Right lung (tissue), 5 donors: ENCODE measurements around the gene PRLR. TPM values are rescaled to one million over a fixed set of nuclear protein-coding genes. Genes with fewer than 3 reads are reported as not detected.

Experiments
- DNase-seq, 2 donors: peaks; one replicate each; pipeline ENCODE4 v3.0.0-alpha.2; 2013
- polyA plus RNA-seq, 5 donors: library from polyadenylated mRNA; unstranded; fragments of 120-200 nt; gene quantifications; one replicate each; pipeline versions ENCODE4 v1.2.1 to v1.2.3, GENCODE V29; 2013; ENCODE audit warnings: inconsistent platforms in 1 of 5, low replicate concordance in 1 of 5; ENCODE audit not compliant: insufficient read length in 5 of 5, insufficient read depth in 1 of 5

The PRLR gene
- polyA plus RNA-seq, 5 donors: 1.7 to 3.0 (median 2.3) TPM

GRCh38 chr5:35162848-35163709, 67.2 kb downstream of the PRLR start:
- no peak for DNase-seq

DNA sequence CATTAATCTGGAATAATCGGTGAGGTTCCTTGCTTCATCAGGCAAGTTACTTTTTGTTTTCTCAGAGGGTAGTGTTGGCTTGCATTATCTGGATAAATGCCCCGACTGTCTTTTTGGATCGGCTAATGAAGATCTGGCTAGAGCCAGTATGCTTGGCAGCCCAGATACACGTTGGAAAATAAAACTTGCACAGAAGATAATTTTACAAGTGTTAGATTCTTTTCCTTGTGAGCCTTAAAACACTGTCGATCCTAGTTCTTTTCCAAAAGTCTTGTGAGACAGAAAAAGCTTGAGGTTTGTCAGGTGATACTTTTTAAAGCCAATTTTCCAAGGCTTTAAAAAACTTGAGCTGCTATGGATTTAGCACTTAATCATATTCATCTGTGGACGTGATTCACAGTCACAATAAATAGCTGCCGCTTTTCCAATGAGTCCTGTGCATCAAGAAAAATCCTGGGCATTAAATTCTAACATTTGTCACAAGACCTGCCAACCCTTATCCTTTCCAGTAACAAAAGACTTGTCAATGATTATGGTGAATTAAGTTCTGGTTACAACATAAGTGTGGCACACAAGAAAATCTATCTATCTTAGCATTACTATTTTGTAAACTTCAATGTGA, 68.5 kb downstream of the PRLR start:
- no peak for DNase-seq

GRCh38 chr5:35160486-35161116, 69.7 kb downstream of the PRLR start:
- no peak for DNase-seq

GRCh38 chr5:35159370-35159742, 70.9 kb downstream of the PRLR start:
- DNase-seq: peak; percentile 41 to 48

GRCh38 chr5:35158622-35159369, 71.5 kb downstream of the PRLR start:
- DNase-seq: no peak

GRCh38 chr5:35158204-35158603, 72.1 kb downstream of the PRLR start:
- DNase-seq: no peak

DNA sequence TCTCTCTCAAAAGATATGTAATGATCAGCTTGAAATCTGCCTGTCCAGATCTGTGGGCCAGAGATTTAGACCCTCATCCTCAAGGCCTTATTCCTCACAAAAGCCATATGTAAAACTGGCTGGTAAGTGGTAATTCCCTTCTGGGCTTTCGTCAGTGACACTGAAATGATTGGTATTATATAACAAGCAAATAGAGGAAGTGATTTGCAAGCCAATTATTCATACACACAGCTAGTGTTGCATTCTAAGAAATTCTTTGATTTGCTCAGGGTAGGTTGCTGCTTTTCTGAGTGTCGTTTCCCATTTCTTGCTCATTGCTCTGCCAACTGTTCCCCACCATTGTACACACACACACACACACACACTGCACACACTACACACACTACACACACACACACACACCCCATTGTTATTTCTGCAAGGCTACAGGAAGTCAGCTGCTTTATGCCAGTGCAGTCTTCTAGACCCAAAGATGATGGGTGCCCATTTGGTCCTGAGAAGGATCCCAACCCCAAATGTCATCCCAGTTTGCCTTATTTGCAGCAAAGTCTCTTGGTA, 76.8 kb downstream of the PRLR start:
- no peak for DNase-seq

DNA sequence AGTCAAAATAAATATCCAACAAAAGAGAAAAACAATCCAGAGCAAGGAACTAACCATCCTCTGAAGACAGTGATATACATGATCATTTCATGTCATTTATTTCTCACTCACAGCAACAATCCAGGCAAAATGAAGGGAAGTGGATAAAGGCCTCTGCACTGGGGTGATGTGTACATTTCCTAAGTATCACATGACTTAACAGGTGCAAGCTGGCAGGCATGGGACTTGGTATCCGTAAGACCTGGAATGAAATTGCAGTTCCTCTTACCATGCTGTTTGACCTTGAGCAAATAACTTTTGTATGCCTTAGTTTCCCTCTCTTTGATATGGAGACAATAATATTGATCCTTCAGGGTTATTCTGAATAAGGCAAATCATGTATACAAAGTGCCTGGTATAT, 77.6 kb downstream of the PRLR start:
- no peak for DNase-seq

- DNase-seq: peak; percentile 78 to 80
Observed at GRCh38 chr5:35151146-35151920, 79.0 kb downstream of the PRLR start.

DNA sequence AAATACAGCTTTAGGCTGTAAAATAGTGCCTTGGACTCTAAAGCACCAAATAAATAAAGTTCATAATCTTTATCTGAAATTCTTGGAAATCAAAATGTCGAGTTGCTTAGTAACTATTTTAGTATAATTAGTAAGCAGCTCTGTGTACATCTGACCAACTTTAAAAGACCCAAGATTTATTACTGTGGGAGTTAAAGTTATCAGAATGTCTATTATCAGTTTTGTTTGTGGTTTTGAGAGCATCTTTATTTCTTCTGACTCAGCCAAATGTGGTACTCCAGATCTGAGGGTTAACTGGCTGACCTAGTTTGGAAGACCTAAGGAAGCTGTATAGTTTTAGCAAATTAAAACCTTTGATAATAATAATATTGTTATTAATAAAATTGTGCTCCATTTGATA, 81.2 kb downstream of the PRLR start:
- DNase-seq: no peak

GRCh38 chr5:35146406-35146805, 83.9 kb downstream of the PRLR start:
- no peak for DNase-seq

GRCh38 chr5:35145691-35146317, 84.5 kb downstream of the PRLR start:
- DNase-seq: no peak

- no peak for DNase-seq
Observed at GRCh38 chr5:35145012-35145411, 85.3 kb downstream of the PRLR start.

- no peak for DNase-seq
Observed at GRCh38 chr5:35143841-35144240, 86.4 kb downstream of the PRLR start.

- no peak for DNase-seq
Observed at GRCh38 chr5:35141739-35142138, 88.5 kb downstream of the PRLR start.

DNA sequence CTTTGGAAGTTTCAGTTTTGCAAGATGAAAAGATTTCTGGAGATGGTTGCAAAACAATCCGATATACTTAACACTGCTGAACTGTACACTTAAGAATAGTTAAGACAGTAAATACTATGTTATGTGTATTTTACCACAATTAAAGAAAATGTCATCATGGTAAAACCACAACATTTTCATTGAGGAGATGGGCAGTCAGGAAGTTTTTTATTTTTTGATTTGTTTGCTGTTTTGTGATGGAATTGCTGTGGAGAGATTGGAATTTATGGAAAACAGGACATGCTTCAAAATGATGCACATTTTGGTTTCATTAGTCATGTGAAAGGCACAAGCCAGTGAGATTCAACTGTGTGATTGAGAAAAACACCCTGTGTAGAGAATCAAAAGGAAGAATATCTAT, 92.1 kb downstream of the PRLR start:
- no peak for DNase-seq

GRCh38 chr5:35136386-35136785, 93.9 kb downstream of the PRLR start:
- no peak for DNase-seq

DNA sequence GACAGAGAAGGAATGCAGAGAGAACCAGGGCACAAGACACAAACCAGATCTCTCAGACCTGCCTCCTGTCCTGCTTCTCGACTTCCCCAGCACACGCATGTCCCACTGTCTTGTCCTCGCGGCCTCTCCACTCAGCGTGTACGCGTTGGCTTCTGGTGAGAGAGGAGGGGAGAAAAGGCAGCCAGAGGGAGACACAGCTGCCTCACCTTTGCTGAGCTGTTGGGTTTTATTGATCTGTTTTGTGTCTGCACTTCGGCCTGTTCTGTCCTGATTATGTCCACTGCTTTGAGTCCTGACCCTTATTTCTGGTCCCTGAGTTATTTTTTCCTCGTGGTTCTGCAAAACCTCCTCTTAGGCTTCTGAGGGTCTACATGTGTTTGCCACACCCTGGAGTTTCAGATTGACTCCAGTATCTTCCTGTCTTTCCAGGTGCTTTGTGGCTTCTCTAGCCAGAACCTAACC, 95.0 kb downstream of the PRLR start:
- DNase-seq: no peak

- DNase-seq: no peak
Observed at GRCh38 chr5:35134278-35135030, 95.8 kb downstream of the PRLR start.

DNA sequence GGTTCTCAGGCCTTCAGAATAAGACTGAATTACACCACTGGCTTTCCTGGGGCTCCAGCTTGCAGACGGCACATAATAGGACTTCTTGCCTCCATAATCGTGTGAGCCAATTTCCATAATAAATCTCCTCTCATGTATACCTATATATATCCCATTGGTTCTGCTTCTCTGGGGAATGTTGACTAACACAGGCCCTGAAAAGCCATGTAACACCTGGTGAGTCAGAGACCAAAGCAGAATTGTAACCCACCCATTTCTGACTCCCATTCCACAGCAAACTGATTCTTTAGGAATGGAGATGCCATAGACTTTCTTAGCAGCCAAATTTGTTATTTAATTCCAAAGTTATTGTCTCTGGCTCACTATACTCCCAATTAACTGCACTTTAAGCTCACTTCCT, 97.1 kb downstream of the PRLR start:
- DNase-seq: no peak
